KMS-11 (cell line): ENCODE measurements around the gene SLC25A2.

ENCODE experiments used
- H2AFZ ChIP-seq: fragments of 200-600 bp; sonication (generic); 2 replicates; pipeline ENCODE4 v1.6.1; 2016; ENCODE audit warnings: antibody characterized with exemption, mixed run types, low read depth
- H3K27ac ChIP-seq: fragments of 200-600 bp; sonication (generic); 2 replicates; pipeline ENCODE4 v1.6.1; 2016; ENCODE audit warnings: mild to moderate bottlenecking, mixed run types
- H3K27me3 ChIP-seq: fragments of 200-600 bp; sonication (generic); 2 replicates; pipeline ENCODE4 v1.6.1; 2017; ENCODE audit warnings: mild to moderate bottlenecking, low read depth, mixed run types, moderate library complexity; ENCODE audit not compliant: insufficient read depth
- H3K36me3 ChIP-seq: fragments of 200-600 bp; sonication (generic); 2 replicates; pipeline ENCODE4 v1.6.1; 2017; ENCODE audit warnings: mild to moderate bottlenecking, mixed run types; ENCODE audit not compliant: insufficient read depth
- H3K4me1 ChIP-seq: fragments of 200-600 bp; sonication (generic); 2 replicates; pipeline ENCODE4 v1.6.1; 2016; ENCODE audit warnings: mild to moderate bottlenecking, low read depth, mixed run types; ENCODE audit not compliant: poor library complexity, severe bottlenecking
- H3K4me2 ChIP-seq: fragments of 200-600 bp; sonication (generic); 2 replicates; pipeline ENCODE4 v1.7.0; 2016; ENCODE audit warnings: mild to moderate bottlenecking, mixed run types
- H3K4me3 ChIP-seq: fragments of 200-600 bp; sonication (generic); IDR thresholded peaks from 2 replicates; pipeline ENCODE4 v1.6.1; 2017; ENCODE audit warnings: low read depth, low read length, mixed read lengths; ENCODE audit not compliant: insufficient read depth
- H3K79me2 ChIP-seq: fragments of 200-600 bp; sonication (generic); 2 replicates; pipeline ENCODE4 v1.6.1; 2016; ENCODE audit warnings: low read depth, mixed run types; ENCODE audit not compliant: insufficient read depth
- H3K9ac ChIP-seq: fragments of 200-600 bp; sonication (generic); 2 replicates; pipeline ENCODE4 v1.6.1; 2016; ENCODE audit warnings: mild to moderate bottlenecking, mixed run types
- H4K20me1 ChIP-seq: fragments of 200-600 bp; sonication (generic); 2 replicates; pipeline ENCODE4 v1.6.1; 2016; ENCODE audit warnings: mild to moderate bottlenecking, mixed run types; ENCODE audit not compliant: insufficient read depth
- CTCF ChIP-seq: fragments of 200-600 bp; sonication (generic); conservative IDR thresholded peaks from 2 replicates; pipeline ENCODE4 v1.6.1; 2017; ENCODE audit warnings: low read depth, mild to moderate bottlenecking, antibody characterized with exemption, low read length, moderate library complexity, mixed read lengths

SLC25A2 gene

GRCh38 chr5:141258948-141259347, 44.9 kb downstream of the SLC25A2 start:
- Histone ChIP-seq H3K79me2 (no peaks in the 10 kb centered on the region), H3K4me1 (no peaks in the 10 kb centered on the region), H3K4me3 (no peak overlapping the region), H3K27me3 (no peaks in the 10 kb centered on the region), H3K9ac (no peak overlapping the region), H3K27ac (no peak overlapping the region), H4K20me1 (no peaks in the 10 kb centered on the region), H3K4me2 (no peak overlapping the region), H3K36me3 (no peaks in the 10 kb centered on the region), H2AFZ (no peak overlapping the region)
- no peak for TF ChIP-seq CTCF

- Histone ChIP-seq H3K36me3 (no peaks in the 10 kb centered on the region), H3K27me3 (no peaks in the 10 kb centered on the region), H3K27ac (no peak overlapping the region), H4K20me1 (no peaks in the 10 kb centered on the region), H3K9ac (no peak overlapping the region), H3K4me2 (no peak overlapping the region), H3K4me1 (no peaks in the 10 kb centered on the region), H3K4me3 (no peak overlapping the region), H2AFZ (no peak overlapping the region), H3K79me2 (no peaks in the 10 kb centered on the region)
- no peak for TF ChIP-seq CTCF
Observed at GRCh38 chr5:141258464-141258863, 45.4 kb downstream of the SLC25A2 start.
